Spleen (tissue), 11 donors: ENCODE results near the gene LCMT1. TPM values are rescaled to one million over a fixed set of nuclear protein-coding genes. Genes with fewer than 3 reads are reported as not detected.

ENCODE experiments used
- DNase-seq: peaks from one replicate; pipeline ENCODE4 v3.0.0-alpha.2; 2020
- H3K27ac ChIP-seq, 8 donors: fragments of 200-600 bp; sonication (generic) in 7 of 8; 1 replicate in 4 of 8; 2 replicates in 4 of 8; pipeline versions ENCODE4 v1.5.0 to v1.8.0; 2016 to 2021; ENCODE audit warnings: inconsistent platforms in 4 of 8, mild to moderate bottlenecking in 4 of 8, moderate library complexity in 1 of 8
- H3K27me3 ChIP-seq, 7 donors: fragments of 200-600 bp; sonication (generic) in 6 of 7; replicated peaks in 1 of 7; 1 replicate in 4 of 7; 2 replicates in 3 of 7; pipeline versions ENCODE4 v1.5.0 to v1.8.0; 2016 to 2021; ENCODE audit warnings: inconsistent platforms in 3 of 7, mild to moderate bottlenecking in 1 of 7
- H3K36me3 ChIP-seq, 6 donors: fragments of 200-600 bp; sonication (generic) in 5 of 6; 1 replicate in 4 of 6; 2 replicates in 2 of 6; pipeline versions ENCODE4 v1.5.0 to v1.8.0; 2016 to 2021; ENCODE audit warnings: inconsistent platforms in 2 of 6
- H3K4me1 ChIP-seq, 6 donors: fragments of 200-600 bp; sonication (generic) in 5 of 6; 1 replicate in 3 of 6; 2 replicates in 3 of 6; pipeline versions ENCODE4 v1.5.0 to v1.8.0; 2016 to 2021; ENCODE audit warnings: inconsistent platforms in 3 of 6
- H3K4me3 ChIP-seq, 8 donors: fragments of 200-600 bp; sonication (generic) in 7 of 8; 1 replicate in 4 of 8; 2 replicates in 4 of 8; pipeline versions ENCODE4 v1.5.0 to v1.8.0; 2016 to 2021; ENCODE audit warnings: inconsistent platforms in 4 of 8, mild to moderate bottlenecking in 4 of 8, moderate library complexity in 2 of 8
- H3K9me3 ChIP-seq, 8 donors: fragments of 200-600 bp; sonication (generic) in 7 of 8; 1 replicate in 4 of 8; 2 replicates in 4 of 8; pipeline versions ENCODE4 v1.5.0 to v1.8.0; 2016 to 2021; ENCODE audit warnings: inconsistent platforms in 4 of 8
- POLR2A ChIP-seq, 3 donors: fragments of 450-650 bp; IDR thresholded peaks; one replicate each; pipeline ENCODE4 v1.5.1; 2017; ENCODE audit warnings: antibody characterized with exemption in 3 of 3, mild to moderate bottlenecking in 1 of 3
- POLR2AphosphoS5 ChIP-seq, 3 donors: sonication (generic); formaldehyde crosslinking; IDR thresholded peaks; one replicate each; pipeline ENCODE4 v1.5.1; 2017; ENCODE audit warnings: antibody characterized with exemption in 3 of 3
- WGBS, 5 donors: extraction: QIAGEN DNeasy Blood & Tissue Kit in 3 of 5; methylation state at CpG; one replicate each; pipeline versions ENCODE4 v1.1.5 to v1.1.7; 2013 to 2018; 5-methylcytosine and 5-hydroxymethylcytosine counted together
- intact Hi-C: fragments of 100-400 bp; cut with DNase I; formaldehyde crosslinking; loops from one replicate; pipeline ENCODE4 v1.15.0; 2023; ENCODE audit warnings: low total_unique reads
- polyA plus RNA-seq, 3 donors: library from polyadenylated mRNA; stranded (reverse); fragments of 200-250 nt; gene quantifications; one replicate each; pipeline ENCODE4 v1.2.1, GENCODE V29; 2013
- total RNA-seq, 7 donors: library from RNA; depleted of rRNA in 3 of 7; stranded (reverse); fragments of >200 nt in 3 of 7; fragmentation: NEBNext Ultra II Directional in 4 of 7; extraction: Animal tissue kit (Norgen Biotek cat#: 25700) in 4 of 7; gene quantifications; one replicate each; pipeline versions ENCODE4 v1.1.0 to v1.2.1, GENCODE V29; 2016 to 2021
- TF ChIP-seq, protein P1 (sequence below), 11 experiments: fragments of 200-600 bp in 7 of 11; fragments of 450-650 bp in 4 of 11; sonication (generic) in 4 of 11; IDR thresholded peaks in 8 of 11; conservative IDR thresholded peaks in 3 of 11; 1 replicate in 7 of 11; 2 replicates in 4 of 11; pipeline versions ENCODE4 v1.4.0 to v1.8.0; 2016 to 2021; ENCODE audit warnings: antibody characterized with exemption in 11 of 11, inconsistent platforms in 4 of 11, mild to moderate bottlenecking in 1 of 11
- donor health status: healthy with polysubstance abuse.
- donor health status: DM: no; HTN: no; CAD: no; lungs with moderate emphysema.
- donor health status: DM: no; HTN: no; CAD: no.
- donor health status: Bipolar disorder and iron deficiency.
- donor health status: healthy.
- donor health status: DM: no; HTN: no; CAD: no.
- donor health status: DM: yes; HTN: yes; CAD: no.

The LCMT1 gene
- total and polyA plus RNA-seq, 10 donors = 25.1 to 33.3 (median 28.0) TPM

DNA sequence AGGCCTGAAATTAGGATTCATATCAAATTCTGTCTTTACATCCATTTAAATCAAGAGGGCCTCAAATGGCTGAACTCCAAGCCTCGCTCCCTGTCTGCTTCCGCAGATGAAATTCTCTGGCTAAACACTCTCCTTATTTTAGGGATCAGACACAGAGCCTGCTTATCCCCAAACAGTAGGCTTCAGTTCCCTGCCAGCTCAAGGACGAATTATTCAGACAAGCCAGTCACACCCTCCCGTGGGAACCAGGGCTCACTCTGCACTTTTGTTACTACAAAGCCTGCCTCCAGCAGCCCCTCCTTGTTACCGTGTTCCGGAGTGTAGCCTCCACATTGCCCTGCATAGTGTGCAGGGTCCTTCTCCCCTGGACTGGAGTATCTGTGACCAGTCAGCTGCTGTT, 46.6 kb upstream of the LCMT1 start:
- intact Hi-C loops = no loop called here
- 73 to 89% (median 84%) methylated on average over 6 of the region's 6 CpGs for WGBS, 5 donors
- H3K27ac ChIP-seq = peak overlapping the region in 5 of 8 donors; percentile 26 to 94 (median 91)

DNA sequence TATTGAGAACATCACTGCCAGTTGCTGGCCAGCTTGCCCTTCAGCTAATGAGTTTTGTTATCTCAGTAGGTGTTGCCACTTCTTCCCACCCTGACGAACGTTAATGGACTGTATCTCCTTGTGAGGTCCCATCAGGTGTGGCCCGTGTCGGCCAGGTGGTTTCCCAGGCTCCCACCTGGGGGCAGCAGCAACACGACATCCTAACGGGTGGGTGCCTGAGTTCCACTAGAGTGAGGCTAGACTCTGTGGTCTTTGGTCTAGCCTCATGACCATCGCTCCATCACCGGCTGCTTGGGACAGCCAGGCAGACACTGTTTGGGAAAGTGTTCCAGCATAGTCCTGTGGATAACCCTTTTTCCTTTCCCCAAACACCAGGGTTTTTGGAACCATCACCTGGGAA, 45.6 kb upstream of the LCMT1 start:
- 66 to 84% (median 76%) methylated on average over 8 of the region's 8 CpGs for WGBS, 5 donors
- no peaks in the 10 kb centered on the region for H3K9me3 ChIP-seq
- H3K36me3 ChIP-seq = no peaks in the 10 kb centered on the region
- no peaks in the 10 kb centered on the region for H3K27me3 ChIP-seq
- intact Hi-C loops = no loop called here
- TF ChIP-seq POLR2AphosphoS5 (IDR thresholded peaks at IDR 0.05) (no peak), POLR2A (IDR thresholded peaks at IDR 0.05) (no peak)
- TF ChIP-seq, protein P1, sequence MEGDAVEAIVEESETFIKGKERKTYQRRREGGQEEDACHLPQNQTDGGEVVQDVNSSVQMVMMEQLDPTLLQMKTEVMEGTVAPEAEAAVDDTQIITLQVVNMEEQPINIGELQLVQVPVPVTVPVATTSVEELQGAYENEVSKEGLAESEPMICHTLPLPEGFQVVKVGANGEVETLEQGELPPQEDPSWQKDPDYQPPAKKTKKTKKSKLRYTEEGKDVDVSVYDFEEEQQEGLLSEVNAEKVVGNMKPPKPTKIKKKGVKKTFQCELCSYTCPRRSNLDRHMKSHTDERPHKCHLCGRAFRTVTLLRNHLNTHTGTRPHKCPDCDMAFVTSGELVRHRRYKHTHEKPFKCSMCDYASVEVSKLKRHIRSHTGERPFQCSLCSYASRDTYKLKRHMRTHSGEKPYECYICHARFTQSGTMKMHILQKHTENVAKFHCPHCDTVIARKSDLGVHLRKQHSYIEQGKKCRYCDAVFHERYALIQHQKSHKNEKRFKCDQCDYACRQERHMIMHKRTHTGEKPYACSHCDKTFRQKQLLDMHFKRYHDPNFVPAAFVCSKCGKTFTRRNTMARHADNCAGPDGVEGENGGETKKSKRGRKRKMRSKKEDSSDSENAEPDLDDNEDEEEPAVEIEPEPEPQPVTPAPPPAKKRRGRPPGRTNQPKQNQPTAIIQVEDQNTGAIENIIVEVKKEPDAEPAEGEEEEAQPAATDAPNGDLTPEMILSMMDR (IDR thresholded peaks at IDR 0.05 in 8 of 11, conservative IDR thresholded peaks at IDR 0.05 in 3 of 11) = peak in 1 of 11 experiments; percentile 4
- H3K27ac ChIP-seq = peak overlapping the region; percentile 69 to 94 (median 90)
- peak; percentile 84 for DNase-seq
- H3K4me1 ChIP-seq = peaks cover 6 to 68% (median 53%) of the 10 kb centered on the region in 6 donors
- peak overlapping the region in 1 of 8 donors; percentile 84 for H3K4me3 ChIP-seq

More for the DNA sequence above, 46.6 kb upstream of the LCMT1 start:
- Histone ChIP-seq H3K9me3 (no peaks in the 10 kb centered on the region), H3K4me3 (no peak overlapping the region), H3K4me1 (peaks cover 12 to 78% (median 60%) of the 10 kb centered on the region in 6 donors), H3K27me3 (no peaks in the 10 kb centered on the region), H3K36me3 (no peaks in the 10 kb centered on the region)
- DNase-seq = no peak
- TF ChIP-seq, protein P1 (IDR thresholded peaks at IDR 0.05 in 8 of 11, conservative IDR thresholded peaks at IDR 0.05 in 3 of 11) = no peak
- TF ChIP-seq POLR2A (IDR thresholded peaks at IDR 0.05) = no peak

DNA sequence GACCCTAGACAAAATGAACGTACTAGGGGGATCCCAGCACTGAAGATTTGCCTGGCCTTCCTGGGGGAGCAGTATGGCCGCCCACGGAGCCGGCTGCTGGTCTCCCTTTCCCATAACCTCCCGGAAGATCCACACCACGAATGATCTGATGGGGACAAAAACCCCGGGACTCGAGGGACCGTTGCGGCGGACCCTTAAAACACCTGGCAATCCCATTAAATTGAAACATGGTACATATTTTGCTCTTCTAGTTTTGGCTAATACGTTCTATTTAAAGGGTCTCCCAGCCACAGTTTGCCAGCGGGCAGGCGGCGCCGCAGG, 45.2 kb upstream of the LCMT1 start:
- 31 to 42% (median 37%) methylated on average over 16 of the region's 16 CpGs for WGBS, 5 donors
- H3K4me3 ChIP-seq = peak overlapping the region; percentile 54 to 84 (median 64)
- intact Hi-C loops = no loop called here
- no peaks in the 10 kb centered on the region for H3K36me3 ChIP-seq
- TF ChIP-seq, protein P1 (IDR thresholded peaks at IDR 0.05 in 8 of 11, conservative IDR thresholded peaks at IDR 0.05 in 3 of 11) = no peak
- TF ChIP-seq POLR2A (IDR thresholded peaks at IDR 0.05) (no peak), POLR2AphosphoS5 (IDR thresholded peaks at IDR 0.05) (no peak)
- peaks cover 6 to 64% (median 49%) of the 10 kb centered on the region in 6 donors for H3K4me1 ChIP-seq
- DNase-seq = peak; percentile 80
- H3K27ac ChIP-seq = peak overlapping the region; percentile 69 to 94 (median 90)
- no peaks in the 10 kb centered on the region for H3K9me3 ChIP-seq
- no peaks in the 10 kb centered on the region for H3K27me3 ChIP-seq

DNA sequence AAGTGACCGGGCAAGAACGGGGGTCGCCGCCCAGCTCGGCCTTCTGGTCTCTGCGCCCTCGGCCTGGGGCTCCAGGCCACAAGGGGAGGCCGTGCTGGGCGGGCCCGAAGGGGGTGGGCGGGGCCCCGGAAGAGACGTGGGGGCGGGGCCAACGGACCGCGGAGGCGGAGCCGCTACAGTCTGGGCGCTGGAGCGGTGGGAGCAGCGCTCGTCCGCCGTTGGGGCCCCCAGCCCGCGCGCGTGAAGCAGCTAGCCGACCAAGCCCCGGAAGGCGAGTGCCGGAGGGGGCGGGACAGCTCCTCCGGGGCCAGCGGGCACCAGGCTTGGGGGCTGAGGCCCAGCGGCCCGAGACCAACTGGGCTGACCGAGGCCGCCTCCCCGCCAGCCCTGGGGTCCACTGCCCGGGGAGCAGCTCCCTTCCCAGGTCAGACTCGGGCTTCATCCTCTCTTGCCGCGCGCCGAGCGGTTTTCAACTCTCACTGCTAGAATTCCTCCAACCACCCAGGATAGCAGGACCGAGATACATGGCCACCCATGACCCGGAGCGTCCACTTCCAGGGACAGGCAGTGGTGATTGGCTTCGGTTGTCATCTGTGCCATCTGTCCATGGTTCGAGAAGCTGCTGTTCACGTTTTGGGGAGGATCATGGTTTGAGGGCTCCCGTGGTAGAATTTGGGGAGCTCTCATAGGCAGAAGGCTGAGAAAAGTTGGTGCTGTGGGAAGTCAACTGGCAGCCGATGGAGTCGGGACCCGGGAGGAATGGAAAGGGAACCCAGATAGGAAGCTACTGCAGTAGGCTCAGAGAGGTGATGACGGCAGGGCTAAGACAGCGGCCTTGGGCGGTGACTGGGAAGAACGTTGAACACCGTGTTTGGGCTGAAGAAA, 44.6 kb upstream of the LCMT1 start:
- intact Hi-C loops = no loop called here
- Histone ChIP-seq H3K27ac (peak overlapping the region; percentile 69 to 94 (median 90)), H3K27me3 (no peaks in the 10 kb centered on the region), H3K36me3 (no peaks in the 10 kb centered on the region), H3K4me1 (peaks cover 6 to 58% (median 43%) of the 10 kb centered on the region in 6 donors), H3K4me3 (peak overlapping the region; percentile 54 to 84 (median 64)), H3K9me3 (no peaks in the 10 kb centered on the region)
- WGBS, 5 donors = 0 to 3% (median 1%) methylated on average over 21 to 63 of the region's 63 CpGs
- DNase-seq = peak; percentile 97
- TF ChIP-seq POLR2A (IDR thresholded peaks at IDR 0.05) (no peak), POLR2AphosphoS5 (IDR thresholded peaks at IDR 0.05) (peak; percentile 86 to 94 (median 91))
- TF ChIP-seq, protein P1 (IDR thresholded peaks at IDR 0.05 in 8 of 11, conservative IDR thresholded peaks at IDR 0.05 in 3 of 11) = peak in 2 of 11 experiments; percentile 11 to 27
